Measurements from ENCODE around the gene C2orf81. TPM values are rescaled to one million over a fixed set of nuclear protein-coding genes. Genes with fewer than 3 reads are reported as not detected.

The C2orf81 gene
- total and polyA plus RNA-seq, 10 of the 15 experiments (the other 5 are each of a cell fraction or from before 2014, with no cell fraction given): 0.10 to 9.8 (median 2.7) TPM

- TF ChIP-seq ZNF687 (IDR thresholded peaks at IDR 0.05) (no peak), CBX3 (IDR thresholded peaks at IDR 0.05; ENCODE audit: borderline replicate concordance, low read depth) (no peak), USF1 (IDR thresholded peaks at IDR 0.05; ENCODE audit: borderline replicate concordance, extremely low read length, insufficient read depth, low read depth, low read length) (no peak), MEF2B (IDR thresholded peaks at IDR 0.05; ENCODE audit: partially characterized antibody, poor library complexity, severe bottlenecking) (no peak), CEBPB (IDR thresholded peaks at IDR 0.05; ENCODE audit: borderline replicate concordance in 1 of 2, low read depth in 2 of 2, low read length in 2 of 2) (no peak), FOXK2 (IDR thresholded peaks at IDR 0.05) (no peak), SMARCA5 (IDR thresholded peaks at IDR 0.05) (no peak), HCFC1 (IDR thresholded peaks at IDR 0.05; ENCODE audit: low read length) (no peak), ZBED1 (IDR thresholded peaks at IDR 0.05; ENCODE audit: borderline replicate concordance) (no peak), DPF2 (IDR thresholded peaks at IDR 0.05) (no peak), RELA (IDR thresholded peaks at IDR 0.05; ENCODE audit: borderline replicate concordance, partially characterized antibody) (no peak)
Measured at GRCh38 chr2:74391209-74391579, 30.2 kb downstream of the C2orf81 start (continued).
